PC-3 (cell line): Measurements from ENCODE around the gene PIGB.

Experiments
- CTCF ChIP-seq: fragments of 300-600 bp; sonication (generic); conservative IDR thresholded peaks from 2 replicates; pipeline ENCODE4 v1.5.1; 2017; ENCODE audit warnings: antibody characterized with exemption, low read depth, mild to moderate bottlenecking, low read length
- EZH2 ChIP-seq: fragments of 300-600 bp; sonication (generic); IDR thresholded peaks from one replicate; pipeline ENCODE4 v1.6.1; 2017; ENCODE audit warnings: antibody characterized with exemption, mild to moderate bottlenecking, low read length; ENCODE audit not compliant: unreplicated experiment
- EZH2phosphoT487 ChIP-seq: fragments of 300-600 bp; sonication (generic); IDR thresholded peaks from 2 replicates; pipeline ENCODE4 v1.6.1; 2018; ENCODE audit warnings: mild to moderate bottlenecking, antibody characterized with exemption, low read length, borderline replicate concordance

GRCh38 chr15:55282284-55282833 lies 36.7 kb upstream of the PIGB start:
- TF ChIP-seq EZH2 (no peak), CTCF (no peak), EZH2phosphoT487 (no peak)
